Measurements from ENCODE around the gene STIL.
A peak's percentile ranks its signal among the peaks of the same experiment; 100 is the strongest.
"Not testable (repeated sequence)": the region's sequence is repeated elsewhere in the genome, so short reads cannot be mapped to it uniquely, and the experiment has no call there.

STIL gene

GRCh38 chr1:47313915-47314664 lies at the start of gene STIL:
Gene STIL (minus strand): TSS chr1:47314147. CDS start chr1:47310319, 3,828 bp downstream.
- peak; percentile 100 for DNase-seq (ENCODE audit: low read depth, low spot score)

GRCh38 chr1:47362828-47363227 lies 48.9 kb upstream of the STIL start:
- no peak for DNase-seq (ENCODE audit: low read depth, low spot score)

DNA sequence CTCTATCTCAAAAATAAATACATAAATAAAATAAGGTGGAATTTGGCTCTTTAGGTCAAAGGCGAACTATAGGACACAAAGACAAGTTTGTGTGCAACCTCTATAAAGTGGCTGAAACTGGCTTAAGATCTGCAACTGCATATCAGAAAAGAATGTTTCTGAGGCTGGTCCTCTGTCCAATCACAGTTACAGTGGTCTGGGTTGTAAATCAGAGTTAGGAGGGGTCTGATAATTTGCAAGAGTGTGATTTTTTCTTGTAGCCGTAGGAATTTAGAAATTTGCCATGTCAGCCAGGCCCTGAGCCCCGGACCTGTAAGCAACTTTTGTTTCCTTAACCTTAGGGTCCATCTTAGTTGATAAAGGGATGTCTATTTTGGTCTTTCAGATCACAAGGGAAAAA lies 47.4 kb upstream of the STIL start:
- DNase-seq (ENCODE audit: low read depth, low spot score), result no peak

DNA sequence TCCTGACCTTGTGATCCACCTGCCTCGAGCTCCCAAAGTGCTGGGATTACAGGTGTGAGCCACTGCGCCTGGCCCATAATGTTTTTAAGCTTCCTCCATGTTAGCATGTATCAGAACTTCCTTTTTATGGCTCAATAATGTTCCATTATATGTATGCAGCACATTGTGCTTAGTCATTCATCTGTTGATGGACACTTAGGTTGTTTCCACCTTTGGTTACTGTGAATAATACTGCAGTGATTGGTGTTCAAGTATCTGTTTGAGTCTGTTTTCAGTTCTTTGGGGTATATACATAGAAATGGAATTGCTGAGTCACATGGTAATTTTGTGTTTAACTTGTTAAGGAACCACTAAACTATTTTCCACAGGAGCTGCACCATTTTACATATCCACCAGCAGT lies 37.4 kb upstream of the STIL start:
- no peak for DNase-seq (ENCODE audit: low read depth, low spot score)

DNA sequence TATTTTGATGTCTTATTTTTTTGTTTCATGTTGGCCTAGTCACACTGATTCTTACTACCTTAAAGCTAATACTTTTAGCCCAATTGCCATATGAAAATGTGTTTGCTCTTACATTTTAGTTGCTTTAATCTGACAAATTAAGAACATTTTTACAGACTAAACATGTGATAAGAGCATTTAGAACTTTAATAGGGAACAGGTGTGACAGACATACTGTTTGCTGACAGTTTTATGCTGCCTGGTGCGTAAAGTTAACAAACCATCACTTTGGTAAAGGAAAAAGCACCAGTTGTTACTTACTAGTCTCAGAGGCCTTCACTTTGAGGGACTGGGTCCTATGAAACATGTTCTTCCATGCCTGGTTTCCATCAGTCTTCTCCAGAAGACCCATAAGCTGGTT lies 34.3 kb upstream of the STIL start:
- DNase-seq (ENCODE audit: low read depth, low spot score), result no peak

DNA sequence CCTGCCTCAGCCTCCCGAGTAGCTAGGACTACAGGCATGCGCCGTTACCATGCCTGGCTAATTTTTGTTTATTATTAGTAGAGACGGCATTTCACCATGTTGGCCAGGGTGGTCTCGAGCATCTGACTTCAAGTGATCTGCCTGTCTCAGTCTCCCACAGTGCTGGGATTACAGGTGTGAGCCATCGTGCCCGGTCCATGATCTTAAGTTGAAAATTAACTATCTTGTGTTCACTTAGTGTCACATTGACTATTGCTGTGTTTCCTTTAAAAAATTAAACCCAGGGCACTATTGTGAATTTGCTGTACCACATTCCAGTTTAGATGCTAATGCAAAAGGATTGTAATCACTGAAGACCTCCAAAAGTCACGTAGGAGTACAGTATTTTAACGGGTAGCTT lies 33.8 kb upstream of the STIL start:
- no peak for DNase-seq (ENCODE audit: low read depth, low spot score)

GRCh38 chr1:47346979-47347378 lies 33.0 kb upstream of the STIL start:
- not testable (repeated sequence) for DNase-seq (ENCODE audit: low read depth, low spot score)

GRCh38 chr1:47340227-47340626 lies 26.3 kb upstream of the STIL start:
- DNase-seq (ENCODE audit: low read depth, low spot score), result no peak

GRCh38 chr1:47338249-47339077 lies 24.5 kb upstream of the STIL start:
- no peak for DNase-seq (ENCODE audit: low read depth, low spot score)

- no peak for DNase-seq (ENCODE audit: low read depth, low spot score)
Observed at GRCh38 chr1:47337350-47337749, 23.4 kb upstream of the STIL start.

DNA sequence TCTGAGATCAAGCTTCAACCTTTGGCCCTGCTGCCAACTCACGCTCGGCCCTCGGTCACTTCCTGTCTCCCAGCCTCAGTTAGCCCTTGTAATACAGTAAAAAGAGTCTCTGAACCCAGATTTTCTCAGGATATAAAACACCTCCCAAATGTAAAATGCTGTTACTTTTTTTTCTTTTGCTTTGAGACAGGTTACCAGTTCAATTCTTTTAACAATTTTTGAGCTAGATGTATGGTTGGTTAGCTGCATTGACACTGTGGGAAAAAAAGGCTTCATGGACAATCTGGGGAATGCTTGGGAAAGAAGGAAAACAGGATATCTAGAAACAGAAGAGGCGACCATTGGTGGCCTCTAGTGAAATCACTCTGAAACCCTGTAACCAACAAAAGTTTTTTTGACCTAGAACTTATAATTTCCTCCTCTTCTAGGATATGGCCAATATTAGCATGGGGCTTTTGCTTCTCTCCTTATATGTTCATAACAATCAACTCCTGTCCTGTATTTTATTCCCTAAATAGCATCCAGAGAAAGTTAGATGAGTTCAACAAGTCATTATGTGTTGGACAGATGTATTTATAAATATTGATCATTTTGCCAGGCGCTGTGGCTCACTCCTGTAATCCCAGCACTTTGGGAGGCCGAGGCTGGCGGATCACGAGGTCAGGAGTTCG lies 21.0 kb upstream of the STIL start:
- DNase-seq (ENCODE audit: low read depth, low spot score), result no peak

DNA sequence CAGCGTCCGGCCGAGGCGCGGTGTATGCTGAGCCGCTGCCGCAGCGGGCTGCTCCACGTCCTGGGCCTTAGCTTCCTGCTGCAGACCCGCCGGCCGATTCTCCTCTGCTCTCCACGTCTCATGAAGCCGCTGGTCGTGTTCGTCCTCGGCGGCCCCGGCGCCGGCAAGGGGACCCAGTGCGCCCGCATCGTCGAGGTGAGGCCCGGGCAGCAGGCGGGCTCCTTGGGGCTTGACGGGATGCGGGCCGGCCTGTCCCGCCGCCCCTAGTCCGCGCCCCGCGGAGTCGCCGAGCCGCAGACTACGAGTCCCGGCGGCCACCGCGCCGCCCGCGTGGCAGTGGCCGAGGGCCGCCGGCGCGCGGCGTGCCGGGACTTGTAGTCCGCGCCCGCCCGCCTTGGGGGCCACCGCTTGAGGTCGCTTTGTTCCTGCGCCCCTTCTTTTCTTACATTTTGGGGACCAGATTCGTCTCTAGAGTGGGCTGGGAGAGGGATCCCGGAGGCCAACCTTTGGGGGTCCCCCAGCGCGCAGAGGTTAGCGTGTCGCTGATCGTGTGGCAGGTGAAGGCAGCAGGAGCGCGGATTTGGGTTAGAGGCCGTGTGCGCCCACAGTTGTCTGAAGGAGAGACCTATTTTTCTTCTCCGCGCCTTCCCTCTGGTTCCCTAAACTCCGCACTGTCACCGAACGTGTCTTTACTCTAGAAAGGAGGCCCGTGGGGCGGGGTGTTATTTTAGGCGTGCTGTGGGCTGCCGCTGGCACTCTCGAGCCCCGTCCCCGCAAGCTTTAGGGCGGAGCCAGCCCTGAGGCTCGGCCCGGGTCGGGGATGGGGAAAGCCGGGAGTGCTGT lies 20.2 kb upstream of the STIL start:
- DNase-seq (ENCODE audit: low read depth, low spot score), result peak; percentile 86

DNA sequence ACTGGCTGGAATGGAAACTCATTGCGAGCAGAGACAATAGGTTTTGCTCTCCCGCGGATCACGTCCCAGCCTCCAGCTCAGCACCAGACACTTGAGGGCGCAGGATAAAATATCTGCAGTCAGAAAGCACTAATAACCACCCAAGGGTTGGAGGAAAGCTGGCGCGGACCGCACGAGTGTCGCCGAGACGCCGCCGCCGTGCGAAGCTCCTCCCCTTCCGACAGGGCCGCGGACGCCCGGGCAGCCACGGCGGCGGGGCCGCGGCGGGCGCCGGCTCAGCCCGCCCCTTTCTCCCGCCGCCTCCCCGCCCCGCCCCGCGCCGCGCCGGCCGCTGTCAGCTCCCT lies 19.6 kb upstream of the STIL start, which contains the start of gene CMPK1:
Gene CMPK1, plus strand, starts transcription at position 213 of the 344 bp plus-strand sequence. CDS start 156 bp downstream, outside the sequence.
- peak; percentile 84 for DNase-seq (ENCODE audit: low read depth, low spot score)

DNA sequence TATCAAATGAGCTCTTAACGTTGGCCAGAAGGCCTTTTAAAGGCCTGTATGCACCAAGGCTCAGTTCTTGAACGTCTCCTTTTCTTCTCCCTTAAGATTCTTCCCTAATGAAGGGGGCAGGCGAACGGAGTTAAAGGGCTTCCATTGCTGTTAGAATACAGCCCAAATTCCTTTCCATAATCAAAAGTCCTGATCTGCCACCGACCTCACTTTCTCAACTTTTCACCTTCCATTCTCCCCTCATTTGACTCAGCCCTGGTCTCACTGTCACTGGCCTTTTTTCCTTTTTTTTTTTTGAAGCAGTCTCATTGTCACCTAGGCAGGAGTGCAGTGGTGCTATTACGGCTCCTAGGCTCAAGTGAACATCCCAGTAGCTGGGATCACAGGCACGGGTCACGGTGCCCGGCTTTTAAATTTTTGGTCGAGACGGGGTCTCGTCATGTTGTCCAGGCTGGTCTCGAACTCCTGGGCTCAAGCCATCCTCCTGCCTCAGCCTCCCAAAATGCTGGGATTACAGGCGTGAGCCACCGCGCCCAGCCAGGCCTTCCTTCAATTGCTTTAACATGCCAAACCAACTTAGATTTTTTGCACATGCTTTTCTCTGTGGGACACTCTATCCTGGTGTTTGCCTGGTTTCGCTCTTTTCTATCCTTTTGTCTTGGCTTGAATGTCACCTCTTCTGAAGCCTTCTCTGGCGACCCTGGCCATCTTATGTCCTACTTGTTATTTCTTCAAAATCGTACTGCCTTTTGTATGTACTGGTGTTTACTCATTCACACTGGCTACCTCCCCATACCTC lies 19.0 kb upstream of the STIL start:
- DNase-seq (ENCODE audit: low read depth, low spot score), result peak; percentile 21

- DNase-seq (ENCODE audit: low read depth, low spot score), result no peak
Observed at GRCh38 chr1:47331875-47332274, 17.9 kb upstream of the STIL start.

DNA sequence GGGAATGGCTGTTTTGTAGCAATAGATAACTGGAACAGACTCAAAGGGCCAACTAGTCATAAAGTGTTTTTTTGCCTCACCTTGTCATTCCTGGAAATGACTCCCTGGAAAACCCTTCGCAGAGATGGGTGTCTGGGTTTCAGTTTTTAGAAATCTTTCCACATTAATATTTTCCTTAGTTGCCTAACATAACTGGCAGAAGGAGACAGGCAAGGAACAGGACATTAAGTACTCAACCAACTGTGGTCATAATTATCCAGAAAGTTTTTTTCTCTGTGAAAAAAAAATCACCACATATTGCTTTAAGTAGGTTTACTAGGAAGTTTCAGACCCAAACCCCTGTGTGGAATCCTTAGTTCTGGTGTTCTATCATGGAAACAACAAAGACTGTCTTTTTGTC lies 16.3 kb upstream of the STIL start:
- no peak for DNase-seq (ENCODE audit: low read depth, low spot score)

DNA sequence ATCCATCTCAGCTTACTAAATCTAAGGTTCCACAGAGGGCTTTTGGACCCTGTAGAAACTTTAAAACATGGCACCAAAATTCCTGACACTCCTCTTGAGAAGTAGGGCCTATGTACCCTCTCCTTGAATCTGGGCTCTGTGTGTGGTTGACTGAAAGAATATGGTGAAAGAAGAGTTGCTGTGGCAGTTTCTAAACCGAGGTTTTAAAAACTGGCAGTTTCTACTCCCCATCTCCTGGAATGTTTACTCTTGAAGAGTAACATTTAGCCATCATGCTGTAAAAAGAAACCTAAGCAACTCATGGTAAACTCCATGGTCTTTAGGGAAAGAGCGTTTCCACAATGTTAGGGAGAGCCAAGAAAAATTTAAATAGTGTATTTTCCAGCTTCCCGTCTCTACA lies 15.0 kb upstream of the STIL start:
- DNase-seq (ENCODE audit: low read depth, low spot score), result no peak

DNA sequence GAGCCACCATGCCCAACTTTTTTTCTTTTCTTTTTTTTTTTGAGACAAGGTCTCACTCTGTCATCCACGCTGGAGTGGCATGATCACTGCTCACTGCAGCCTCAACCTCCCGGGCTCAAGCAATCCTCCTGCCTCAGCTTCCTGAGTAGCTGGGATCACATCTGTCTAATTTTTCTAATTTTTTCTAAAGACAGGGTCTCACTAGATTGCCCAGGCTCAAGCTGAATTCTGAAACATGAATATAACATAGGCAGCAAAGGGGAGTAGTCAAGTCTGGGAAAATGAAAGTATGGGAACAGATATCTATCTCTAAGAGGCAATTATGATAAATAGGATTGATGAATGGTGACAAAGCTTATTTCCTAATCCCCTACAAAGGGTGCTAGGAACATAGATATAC lies 12.3 kb upstream of the STIL start:
- no peak for DNase-seq (ENCODE audit: low read depth, low spot score)

- no peak for DNase-seq (ENCODE audit: low read depth, low spot score)
Observed at GRCh38 chr1:47325528-47325927, 11.6 kb upstream of the STIL start.

DNA sequence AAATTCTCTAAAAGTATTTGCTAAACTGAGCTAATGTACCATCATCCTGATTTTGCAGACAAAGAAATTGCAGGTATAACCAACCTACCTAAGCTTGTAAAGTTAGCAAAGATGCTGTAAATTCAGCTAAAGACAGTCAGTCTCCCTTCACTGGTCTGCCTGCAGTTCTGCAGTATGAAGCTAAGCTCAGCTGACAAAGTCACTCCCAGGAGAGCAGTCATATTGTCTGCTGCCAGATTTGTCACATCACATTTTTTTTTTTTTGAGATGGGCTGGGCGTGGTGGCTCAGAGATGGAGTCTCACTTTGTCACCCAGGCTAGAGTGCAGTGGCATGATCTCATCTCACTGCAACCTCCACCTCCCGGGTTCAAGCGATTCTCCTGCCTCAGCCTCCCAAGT lies 10.7 kb upstream of the STIL start:
- no peak for DNase-seq (ENCODE audit: low read depth, low spot score)

DNA sequence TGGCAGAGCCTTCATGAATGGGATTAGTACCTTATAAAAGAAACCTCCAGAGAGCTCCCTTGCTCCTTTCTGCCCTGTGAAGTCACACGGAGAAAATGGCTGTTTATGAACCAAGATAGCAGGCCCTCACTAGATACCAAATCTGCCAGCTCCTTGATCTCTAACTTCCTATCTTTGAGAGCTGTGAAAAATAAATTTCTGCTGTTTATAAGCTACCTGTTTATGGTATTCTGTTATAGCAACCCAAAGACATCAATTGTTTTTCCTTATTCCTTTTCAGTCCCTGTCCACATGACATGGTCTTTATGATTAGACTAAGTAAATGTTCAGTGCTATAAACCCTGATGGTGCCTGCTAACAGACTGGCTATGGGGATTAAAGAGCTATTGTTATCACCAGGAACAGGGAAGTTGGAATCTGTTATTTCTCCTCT lies 9.7 kb upstream of the STIL start:
- DNase-seq (ENCODE audit: low read depth, low spot score), result no peak

All from ELF-1 (cell line).